Effector memory CD8-positive, alpha-beta T cell (primary cell): Measurements from ENCODE around the gene SNRPA.

Experiments used
- ATAC-seq: fragments of 150-1000 bp; cut with Tn5 transposase; replicated peaks from 2 replicates; pipeline ENCODE4 v1.10.0; 2021; ENCODE audit warnings: mild to moderate bottlenecking, moderate library complexity
- DNase-seq, 3 experiments: peaks; one replicate each; pipeline ENCODE4 v3.0.0; 2021
- H3K27ac Mint-ChIP-seq, 2 donors: one replicate each; pipeline ENCODE4 v1.8.0; 2022; ENCODE audit warnings: mild to moderate bottlenecking in 2 of 2, mixed read lengths in 2 of 2, moderate library complexity in 2 of 2
- H3K27me3 Mint-ChIP-seq, 2 donors: one replicate each; pipeline ENCODE4 v1.8.0; 2022; ENCODE audit warnings: mixed read lengths in 2 of 2
- H3K36me3 Mint-ChIP-seq: one replicate; pipeline ENCODE4 v1.8.0; 2022; ENCODE audit warnings: mild to moderate bottlenecking, moderate library complexity, mixed read lengths; ENCODE audit not compliant: insufficient read depth
- H3K4me1 Mint-ChIP-seq, 2 donors: one replicate each; pipeline ENCODE4 v1.8.0; 2022; ENCODE audit warnings: low read depth in 2 of 2, mixed read lengths in 2 of 2
- H3K4me3 Mint-ChIP-seq, 2 donors: one replicate each; pipeline ENCODE4 v1.8.0; 2022; ENCODE audit warnings: mild to moderate bottlenecking in 2 of 2, mixed read lengths in 2 of 2, moderate library complexity in 2 of 2
- H3K9me3 Mint-ChIP-seq, 2 donors: one replicate each; pipeline ENCODE4 v1.8.0; 2022; ENCODE audit warnings: mixed read lengths in 2 of 2

SNRPA gene

DNA sequence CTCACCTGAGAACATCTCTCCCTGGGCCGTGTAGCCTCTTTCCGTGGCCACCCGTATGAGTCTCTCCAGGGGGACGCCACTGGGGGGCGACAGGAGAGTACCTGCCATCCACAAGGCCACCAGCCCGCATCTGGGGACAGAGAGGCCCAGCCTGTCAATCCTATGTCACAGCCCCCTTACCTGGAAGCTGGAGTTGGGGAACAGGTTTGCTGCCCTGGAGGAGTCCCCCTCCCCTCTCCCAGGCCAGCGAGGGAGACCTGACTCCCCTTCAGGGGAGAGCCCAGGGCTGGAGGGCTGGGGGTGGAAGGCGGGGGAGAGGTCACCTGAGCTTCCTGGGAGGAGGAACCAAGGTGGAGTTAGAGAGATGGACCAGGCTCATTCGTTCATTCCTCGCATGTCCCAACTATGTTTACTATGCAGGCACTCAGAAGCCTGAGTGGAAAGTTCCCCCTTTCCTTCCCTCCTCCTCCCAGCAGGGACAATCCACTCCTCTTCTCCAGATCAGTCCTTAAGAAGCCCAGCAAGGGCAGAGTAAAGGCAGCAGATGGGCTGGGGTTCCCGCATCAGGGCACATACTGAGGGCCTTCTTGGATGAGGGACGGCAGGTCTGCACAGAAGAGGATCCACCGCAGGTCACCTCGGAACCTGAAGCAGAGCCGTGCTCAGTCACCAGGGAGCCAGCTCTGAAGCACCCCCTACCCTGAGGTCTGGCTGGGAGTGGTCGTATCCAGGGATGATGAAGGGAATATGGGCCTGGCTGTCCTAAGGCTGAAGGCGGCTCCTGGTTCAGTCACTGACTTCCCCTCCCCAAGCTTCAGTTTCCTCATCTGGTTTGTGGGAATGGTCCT is 6.2 kb upstream of the SNRPA start:
- Mint-ChIP-seq H3K4me3 (no peak overlapping the region), H3K27me3 (no peaks in the 10 kb centered on the region), H3K27ac (peak overlapping the region in 1 of 2 donors; percentile 25), H3K9me3 (no peaks in the 10 kb centered on the region), H3K36me3 (peaks cover 6% of the 10 kb centered on the region), H3K4me1 (peaks cover 5 to 9% of the 10 kb centered on the region in 2 donors)
- DNase-seq (peak in 2 of 3 experiments; percentile 11 to 23), ATAC-seq (peak; percentile 36)

GRCh38 chr19:40745402-40745780 is 5.6 kb upstream of the SNRPA start:
- DNase-seq = no peak
- no peak for ATAC-seq
- H3K27me3 Mint-ChIP-seq = no peaks in the 10 kb centered on the region
- H3K27ac Mint-ChIP-seq = no peak overlapping the region
- peaks cover 11 to 15% of the 10 kb centered on the region in 2 donors for H3K4me1 Mint-ChIP-seq
- H3K9me3 Mint-ChIP-seq = no peaks in the 10 kb centered on the region
- H3K36me3 Mint-ChIP-seq = peaks cover 11% of the 10 kb centered on the region
- H3K4me3 Mint-ChIP-seq = no peak overlapping the region

DNA sequence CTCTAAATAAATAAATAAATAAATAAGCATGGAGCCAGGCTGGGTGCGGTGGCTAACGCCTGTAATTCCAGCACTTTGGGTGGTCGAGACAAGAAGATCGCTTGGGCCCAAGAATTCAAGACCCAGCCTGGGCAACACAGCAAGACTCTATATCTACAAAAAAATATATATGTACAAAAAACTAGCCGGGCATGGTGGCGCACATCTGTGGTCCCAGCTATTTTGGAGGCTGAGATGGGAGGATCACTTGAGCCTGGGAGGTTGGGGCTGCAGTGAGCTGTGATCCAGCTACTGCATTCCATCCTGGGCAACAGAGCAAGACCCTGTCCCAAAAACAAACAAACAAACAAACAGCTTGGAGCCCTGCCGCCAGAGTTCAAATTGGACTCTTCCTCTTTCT is 3.5 kb upstream of the SNRPA start:
- DNase-seq = no peak
- H3K9me3 Mint-ChIP-seq = no peaks in the 10 kb centered on the region
- H3K27me3 Mint-ChIP-seq = no peaks in the 10 kb centered on the region
- peaks cover 25 to 29% of the 10 kb centered on the region in 2 donors for H3K4me1 Mint-ChIP-seq
- H3K4me3 Mint-ChIP-seq = no peak overlapping the region
- peaks cover 32% of the 10 kb centered on the region for H3K36me3 Mint-ChIP-seq
- H3K27ac Mint-ChIP-seq = peak overlapping the region in 1 of 2 donors; percentile 98
- no peak for ATAC-seq

DNA sequence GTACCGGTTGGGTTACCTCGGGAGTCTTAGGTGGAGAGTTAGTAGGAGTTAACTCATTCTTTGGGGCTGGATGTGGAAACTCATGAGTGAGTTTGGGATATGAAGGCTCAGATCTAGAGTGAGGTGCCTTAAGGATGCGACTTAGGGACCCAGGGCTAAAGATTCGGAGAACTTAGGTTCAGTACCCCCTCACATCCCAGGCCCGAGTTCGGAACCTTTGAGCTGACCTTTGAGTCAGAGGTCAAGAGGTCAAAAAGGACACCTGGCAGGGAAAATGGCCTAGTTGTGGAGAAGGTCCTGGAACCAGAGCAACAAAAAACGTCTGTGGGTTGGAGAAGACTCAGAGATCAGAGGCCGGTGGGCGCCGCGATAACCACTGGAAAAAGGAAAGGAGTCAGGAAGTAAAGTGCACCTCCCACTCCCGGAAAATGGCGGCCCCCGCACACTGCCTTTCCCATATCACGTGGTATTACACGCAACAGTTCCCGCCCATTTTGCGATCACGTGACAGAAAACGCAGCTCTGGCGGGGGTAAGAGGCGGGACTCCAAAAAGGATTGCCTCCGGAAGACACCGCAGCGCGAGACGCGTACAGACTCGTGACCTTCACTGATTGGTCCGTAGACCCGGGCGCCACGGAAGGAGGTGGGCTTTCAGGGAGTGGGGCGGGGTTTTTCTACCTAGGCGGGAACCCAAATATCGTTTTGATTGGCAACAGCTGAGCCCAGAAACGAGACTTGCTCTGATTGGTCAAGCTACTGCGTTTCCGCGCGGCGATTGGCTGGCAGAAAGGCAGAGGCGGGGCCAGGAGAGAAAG is 737 bp upstream of the SNRPA start, which contains the start of gene ACTMAP:
ACTMAP (minus strand) TSS at position 420 of the 816 bp plus-strand sequence. CDS start 674 bp downstream, outside the sequence.
- ATAC-seq (peak; percentile 85), DNase-seq (peak; percentile 99)
- H3K9me3 Mint-ChIP-seq = no peaks in the 10 kb centered on the region
- peaks cover 38% of the 10 kb centered on the region for H3K36me3 Mint-ChIP-seq
- peaks cover 41 to 45% of the 10 kb centered on the region in 2 donors for H3K4me1 Mint-ChIP-seq
- no peaks in the 10 kb centered on the region for H3K27me3 Mint-ChIP-seq
- H3K4me3 Mint-ChIP-seq = peak within 1 kb of the TSS; percentile 84 to 97
- peak within 1 kb of the TSS; percentile 98 to 99 for H3K27ac Mint-ChIP-seq

DNA sequence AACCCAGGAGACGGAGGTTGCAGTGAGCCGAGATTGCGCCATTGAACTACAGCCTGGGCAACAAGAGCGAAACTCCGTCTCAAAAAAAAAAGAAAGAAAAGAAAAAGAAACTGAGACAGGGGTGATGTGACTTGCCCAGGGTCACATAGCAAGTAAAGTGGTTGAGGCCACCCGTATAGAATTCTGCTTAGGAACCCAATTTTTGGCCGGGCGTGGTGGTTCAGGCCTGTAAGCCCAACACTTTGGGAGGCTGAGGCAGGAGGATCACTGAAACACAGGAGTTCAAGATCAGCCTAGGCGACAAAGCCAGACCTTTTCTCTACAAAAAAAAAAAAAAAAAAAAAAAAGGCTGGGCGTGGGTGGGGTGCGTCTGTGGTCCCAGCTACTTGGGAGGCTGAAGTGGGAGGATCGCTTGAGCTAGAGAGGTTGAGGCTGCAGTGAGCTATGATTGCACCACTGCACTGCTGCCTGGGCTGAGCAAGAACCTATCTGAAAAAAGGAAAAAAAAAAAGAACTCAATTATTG is 1.3 kb downstream of the SNRPA start:
- DNase-seq (no peak), ATAC-seq (no peak)
- H3K27ac Mint-ChIP-seq = peak overlapping the region; percentile 98 to 99
- peaks cover 60 to 61% of the 10 kb centered on the region in 2 donors for H3K4me1 Mint-ChIP-seq
- peaks cover 53% of the 10 kb centered on the region for H3K36me3 Mint-ChIP-seq
- no peaks in the 10 kb centered on the region for H3K27me3 Mint-ChIP-seq
- peak overlapping the region; percentile 84 to 97 for H3K4me3 Mint-ChIP-seq
- H3K9me3 Mint-ChIP-seq = no peaks in the 10 kb centered on the region

DNA sequence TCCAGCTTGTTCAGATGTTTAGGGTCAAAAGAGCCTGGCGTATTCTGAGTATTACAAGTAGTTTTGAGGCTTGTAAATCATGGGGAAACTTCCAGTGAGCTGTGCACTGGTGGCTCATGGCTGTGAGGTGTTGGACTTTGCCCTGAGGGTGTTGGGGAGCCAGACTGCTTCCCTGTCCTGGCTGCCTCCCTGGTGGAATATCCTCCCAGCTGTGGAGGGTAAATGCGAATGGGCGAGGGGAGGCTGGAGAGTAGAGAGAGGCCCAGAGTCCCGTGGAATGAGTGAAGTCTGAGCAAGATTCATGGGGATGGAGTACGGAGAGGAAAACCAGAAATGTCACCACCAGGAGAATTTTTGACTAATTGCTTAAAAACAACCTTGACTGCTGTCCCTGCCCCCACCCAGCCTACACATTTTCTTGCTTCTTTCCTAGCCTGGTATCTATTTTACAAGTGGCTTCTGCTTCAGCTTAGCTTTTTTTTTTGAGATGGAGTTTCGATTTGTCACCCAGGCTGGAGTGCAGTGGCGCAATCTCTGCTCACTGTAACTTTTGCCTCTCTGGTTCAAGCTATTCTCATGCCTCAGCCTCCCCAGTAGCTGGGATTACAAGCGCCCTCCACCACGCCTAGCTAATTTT is 3.7 kb downstream of the SNRPA start:
- H3K4me3 Mint-ChIP-seq = peak overlapping the region; percentile 84 to 97
- H3K36me3 Mint-ChIP-seq = peaks cover 69% of the 10 kb centered on the region
- H3K9me3 Mint-ChIP-seq = no peaks in the 10 kb centered on the region
- H3K27me3 Mint-ChIP-seq = no peaks in the 10 kb centered on the region
- peaks cover 53 to 58% of the 10 kb centered on the region in 2 donors for H3K4me1 Mint-ChIP-seq
- DNase-seq (no peak), ATAC-seq (no peak)
- H3K27ac Mint-ChIP-seq = peak overlapping the region; percentile 94 to 97

DNA sequence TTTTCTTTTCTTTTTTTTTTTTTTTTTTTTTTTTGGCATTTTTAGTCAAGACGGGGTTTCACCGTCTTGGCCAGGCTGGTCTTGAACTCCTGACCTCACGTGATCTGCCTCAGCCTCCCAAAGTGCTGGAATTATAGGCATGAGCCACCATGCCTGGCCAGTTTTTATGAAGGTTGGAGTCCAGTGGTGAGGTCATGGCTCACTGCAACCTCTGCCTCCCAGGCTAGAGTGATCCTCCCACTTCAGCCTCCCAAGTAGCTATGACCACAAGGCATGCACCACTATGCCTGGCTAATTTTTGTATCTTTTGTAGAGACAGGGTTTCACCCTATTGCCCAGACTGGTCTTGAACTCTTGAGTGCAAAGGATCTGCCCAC is 4.2 kb downstream of the SNRPA start:
- peaks cover 48 to 55% of the 10 kb centered on the region in 2 donors for H3K4me1 Mint-ChIP-seq
- H3K9me3 Mint-ChIP-seq = no peaks in the 10 kb centered on the region
- H3K27me3 Mint-ChIP-seq = no peaks in the 10 kb centered on the region
- peaks cover 71% of the 10 kb centered on the region for H3K36me3 Mint-ChIP-seq
- ATAC-seq = no peak
- peak overlapping the region; percentile 84 to 97 for H3K4me3 Mint-ChIP-seq
- H3K27ac Mint-ChIP-seq = peak overlapping the region; percentile 94 to 97
- DNase-seq = no peak

DNA sequence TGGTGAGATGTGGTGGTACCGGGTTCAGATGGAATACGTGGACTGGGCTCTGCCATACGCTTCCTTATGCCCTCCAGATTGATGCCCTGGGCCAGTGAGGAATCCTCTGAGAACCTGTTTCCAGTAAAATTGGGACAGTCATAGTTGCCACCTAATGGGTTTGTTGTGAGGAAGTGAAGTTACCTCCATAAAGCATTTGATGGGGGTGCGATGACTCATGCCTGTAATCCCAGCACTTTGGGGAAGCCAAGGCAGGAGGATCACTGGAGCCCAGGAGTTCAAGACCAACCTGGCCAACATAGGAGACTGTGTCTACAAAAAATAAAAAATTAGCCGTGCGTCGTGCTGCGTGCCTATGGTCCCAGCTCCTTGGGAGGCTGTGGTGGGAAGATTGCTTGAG is 4.8 kb downstream of the SNRPA start:
- Mint-ChIP-seq H3K9me3 (no peaks in the 10 kb centered on the region), H3K27ac (peak overlapping the region; percentile 94 to 97), H3K4me3 (peak overlapping the region; percentile 84 to 97), H3K36me3 (peaks cover 71% of the 10 kb centered on the region), H3K4me1 (peaks cover 45 to 56% of the 10 kb centered on the region in 2 donors), H3K27me3 (no peaks in the 10 kb centered on the region)
- DNase-seq (no peak), ATAC-seq (no peak)

- H3K9me3 Mint-ChIP-seq = no peaks in the 10 kb centered on the region
- peak in 2 of 3 experiments; percentile 18 to 40 for DNase-seq
- ATAC-seq = peak; percentile 61
- peak overlapping the region; percentile 94 to 97 for H3K27ac Mint-ChIP-seq
- peaks cover 39 to 53% of the 10 kb centered on the region in 2 donors for H3K4me1 Mint-ChIP-seq
- peaks cover 71% of the 10 kb centered on the region for H3K36me3 Mint-ChIP-seq
- H3K4me3 Mint-ChIP-seq = peak overlapping the region; percentile 84 to 97
- no peaks in the 10 kb centered on the region for H3K27me3 Mint-ChIP-seq
Measured at GRCh38 chr19:40756502-40757110, 5.6 kb downstream of the SNRPA start.

- Mint-ChIP-seq H3K36me3 (peaks cover 75% of the 10 kb centered on the region), H3K9me3 (no peaks in the 10 kb centered on the region), H3K4me1 (peaks cover 40 to 55% of the 10 kb centered on the region in 2 donors), H3K4me3 (peak overlapping the region in 1 of 2 donors; percentile 25), H3K27ac (peak overlapping the region in 1 of 2 donors; percentile 46), H3K27me3 (no peaks in the 10 kb centered on the region)
- DNase-seq = no peak
- ATAC-seq = no peak
Measured at GRCh38 chr19:40758491-40758890, 7.5 kb downstream of the SNRPA start.

DNA sequence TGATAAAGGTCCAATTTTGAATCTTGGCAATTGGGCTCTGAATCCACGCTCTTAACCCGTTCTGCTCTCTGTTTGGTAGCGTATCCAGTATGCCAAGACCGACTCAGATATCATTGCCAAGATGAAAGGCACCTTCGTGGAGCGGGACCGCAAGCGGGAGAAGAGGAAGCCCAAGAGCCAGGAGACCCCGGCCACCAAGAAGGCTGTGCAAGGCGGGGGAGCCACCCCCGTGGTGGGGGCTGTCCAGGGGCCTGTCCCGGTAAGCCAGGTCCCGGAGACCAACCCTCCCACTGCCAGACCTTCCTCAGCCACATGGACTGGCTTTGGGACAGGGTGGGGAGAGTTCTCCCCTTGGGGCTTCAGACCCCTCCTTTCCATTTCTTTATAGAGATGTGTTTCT is 8.3 kb downstream of the SNRPA start:
- Mint-ChIP-seq H3K4me3 (no peak overlapping the region), H3K27ac (no peak overlapping the region), H3K27me3 (no peaks in the 10 kb centered on the region), H3K36me3 (peaks cover 84% of the 10 kb centered on the region), H3K9me3 (no peaks in the 10 kb centered on the region), H3K4me1 (peaks cover 44 to 60% of the 10 kb centered on the region in 2 donors)
- DNase-seq = no peak
- no peak for ATAC-seq

DNA sequence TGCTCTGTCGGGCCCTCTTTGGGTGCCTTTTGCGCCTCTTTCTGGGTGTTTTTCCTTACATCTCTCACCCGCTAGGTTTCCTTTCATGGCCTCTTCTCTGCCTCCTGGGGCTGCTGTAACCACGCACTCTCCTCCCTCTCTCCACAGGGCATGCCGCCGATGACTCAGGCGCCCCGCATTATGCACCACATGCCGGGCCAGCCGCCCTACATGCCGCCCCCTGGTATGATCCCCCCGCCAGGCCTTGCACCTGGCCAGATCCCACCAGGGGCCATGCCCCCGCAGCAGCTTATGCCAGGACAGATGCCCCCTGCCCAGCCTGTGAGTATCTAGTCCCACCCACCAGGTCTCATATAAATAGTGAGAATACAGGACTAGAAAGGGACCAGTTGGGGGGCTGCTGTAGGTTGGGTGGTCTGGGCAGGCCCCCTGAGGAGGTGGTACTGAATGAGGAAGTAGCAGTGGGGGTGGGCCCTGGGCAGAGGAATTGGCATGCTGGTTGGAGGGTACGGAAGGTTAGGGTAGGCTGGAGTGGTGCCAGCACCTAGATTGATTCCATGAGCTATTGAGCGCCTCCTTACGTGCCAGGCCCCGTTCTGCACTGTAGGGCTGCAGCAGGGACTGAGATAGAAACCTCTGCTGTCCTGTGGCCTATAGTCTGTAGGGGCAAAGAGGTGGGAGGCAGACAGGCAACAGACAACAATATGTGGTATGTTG is 11.9 kb downstream of the SNRPA start:
- Mint-ChIP-seq H3K27me3 (no peaks in the 10 kb centered on the region), H3K27ac (peak overlapping the region; percentile 78 to 87), H3K36me3 (peaks cover 98% of the 10 kb centered on the region), H3K9me3 (no peaks in the 10 kb centered on the region), H3K4me1 (peaks cover 33 to 46% of the 10 kb centered on the region in 2 donors), H3K4me3 (peak overlapping the region; percentile 14 to 32)
- no peak for DNase-seq
- ATAC-seq = no peak
